Activated CD4-positive, CD25-positive, alpha-beta regulatory T cell treated with anti-CD3 and anti-CD28 coated beads, Interleukin-2, amount 50 U/mL, for 24 hours (primary cell): ENCODE data around the gene PRKCD.

Experiments
- ATAC-seq, 2 donors: fragments of 150-1000 bp; cut with Tn5 transposase; one replicate each; pipeline ENCODE4 v1.10.0; 2021; ENCODE audit warnings: mild to moderate bottlenecking in 1 of 2, moderate library complexity in 1 of 2

The PRKCD gene

DNA sequence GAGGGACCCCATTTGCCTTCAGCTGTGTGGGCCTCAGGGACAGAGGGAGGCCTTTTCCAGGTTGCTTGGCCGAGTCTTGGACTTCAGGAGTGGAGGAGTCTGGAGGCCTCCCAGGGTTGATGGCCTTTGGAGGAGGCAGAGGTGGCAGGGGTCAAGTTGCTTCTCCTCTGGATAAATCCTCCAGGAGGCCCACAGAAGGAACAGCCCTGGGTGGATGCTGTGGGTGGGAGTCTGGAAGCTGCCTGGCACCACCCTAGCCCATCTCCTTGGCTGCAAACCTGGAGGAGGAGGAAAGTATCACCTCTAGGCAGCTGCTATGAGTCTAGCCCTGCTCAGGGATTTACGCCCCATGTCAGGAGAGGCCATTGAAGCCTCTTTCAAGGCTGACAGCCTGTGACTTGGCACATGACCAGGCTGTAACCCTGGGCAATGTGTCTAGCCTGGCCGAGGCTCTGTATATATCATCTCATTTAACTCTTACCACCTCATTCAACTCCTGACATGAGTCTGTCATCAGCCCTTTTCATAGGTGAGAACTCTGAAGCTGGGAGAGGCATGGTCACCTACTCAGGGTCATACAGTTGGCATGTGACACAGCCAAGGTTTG lies 2.9 kb upstream of the PRKCD start:
- no peak for ATAC-seq

DNA sequence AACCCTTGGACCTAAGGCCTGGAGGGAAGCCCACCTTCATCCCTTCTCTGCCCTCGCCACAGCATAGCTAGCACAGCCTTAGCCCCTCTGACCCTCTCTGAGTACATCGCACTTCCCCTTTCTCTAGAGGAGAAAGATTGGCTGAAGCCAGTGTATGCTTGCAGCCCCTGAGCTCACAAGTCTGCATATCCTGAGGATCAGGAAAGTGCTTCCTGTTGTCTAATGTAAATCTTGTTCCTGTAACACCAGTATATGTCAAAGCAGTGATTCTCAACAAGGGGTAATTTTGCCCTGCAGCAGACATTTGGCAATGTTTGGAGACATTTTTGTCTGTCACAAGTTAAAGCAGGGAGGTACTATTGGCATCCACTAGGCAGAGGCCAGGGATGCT lies 2.2 kb upstream of the PRKCD start:
- no peak for ATAC-seq

DNA sequence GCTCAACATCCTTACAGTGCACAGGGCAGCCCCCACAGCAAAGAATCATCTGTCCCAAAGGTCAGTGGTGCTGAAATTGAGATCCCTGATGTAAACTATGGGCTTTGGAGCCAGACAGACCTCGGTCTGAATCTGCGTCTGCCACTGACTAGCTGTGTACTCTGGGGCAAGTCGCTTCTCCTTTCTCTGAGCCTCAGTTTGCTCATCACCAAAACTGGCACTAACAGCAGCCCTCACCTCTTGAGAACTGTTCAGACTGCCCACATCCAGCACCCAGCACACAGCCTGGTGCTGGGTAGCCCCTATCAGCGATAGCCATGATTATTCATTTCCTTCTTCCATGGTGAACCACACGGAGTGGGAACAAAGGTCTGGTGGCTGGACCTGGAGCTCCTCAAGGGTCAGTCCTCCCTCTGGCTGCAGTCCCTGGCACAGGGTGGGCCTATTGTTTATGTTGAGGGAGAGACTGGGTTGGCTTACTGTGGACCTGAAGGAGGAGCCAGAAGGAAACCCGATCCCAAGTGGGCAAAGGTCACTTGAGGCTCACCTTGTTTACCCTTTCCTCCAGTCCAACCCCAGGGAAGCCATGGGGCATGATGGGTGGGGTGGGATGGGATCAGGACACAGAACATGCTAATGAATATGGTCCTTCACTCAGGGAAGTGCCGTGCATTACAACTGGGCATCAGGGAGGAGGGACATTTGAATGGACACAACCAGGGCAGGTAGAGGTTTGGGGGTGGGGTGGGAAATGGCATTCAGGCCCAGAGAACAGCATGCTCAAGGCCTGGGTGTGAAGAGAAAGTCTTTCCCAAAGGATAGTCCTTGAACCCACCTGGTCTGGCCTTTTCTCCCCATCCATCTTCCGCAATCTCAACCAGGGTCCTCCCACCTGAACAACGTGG lies 1.6 kb upstream of the PRKCD start:
- no peak for ATAC-seq

DNA sequence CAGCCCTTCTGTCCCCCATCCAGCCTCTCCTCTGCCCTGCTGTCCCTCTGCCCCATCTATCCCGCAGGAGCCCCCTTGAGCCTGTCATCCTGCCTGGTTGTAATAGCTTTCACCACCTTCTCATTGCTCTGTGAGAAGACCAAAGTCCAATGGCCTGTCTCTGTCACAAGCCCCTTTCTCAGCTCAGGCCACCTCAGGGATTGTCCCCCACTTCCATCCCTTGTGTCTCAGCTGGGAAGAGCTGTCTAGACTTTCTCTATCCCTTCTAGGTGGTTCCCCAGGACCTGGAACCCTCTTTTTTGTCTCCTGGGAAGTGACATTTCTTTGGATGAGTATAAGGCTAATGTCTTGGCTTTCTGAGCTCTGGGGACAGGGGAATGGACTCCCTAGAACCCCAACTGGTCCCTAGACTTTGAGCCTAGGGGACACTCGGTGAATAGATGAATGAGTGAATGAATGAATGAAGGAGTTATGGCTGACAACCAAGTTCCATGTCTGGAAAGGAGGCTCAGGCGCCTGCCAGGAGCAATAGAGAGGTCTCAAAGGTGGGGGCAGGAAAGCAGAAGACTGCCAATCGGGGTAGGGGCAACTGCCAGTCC lies 849 bp upstream of the PRKCD start:
- ATAC-seq = no peak

DNA sequence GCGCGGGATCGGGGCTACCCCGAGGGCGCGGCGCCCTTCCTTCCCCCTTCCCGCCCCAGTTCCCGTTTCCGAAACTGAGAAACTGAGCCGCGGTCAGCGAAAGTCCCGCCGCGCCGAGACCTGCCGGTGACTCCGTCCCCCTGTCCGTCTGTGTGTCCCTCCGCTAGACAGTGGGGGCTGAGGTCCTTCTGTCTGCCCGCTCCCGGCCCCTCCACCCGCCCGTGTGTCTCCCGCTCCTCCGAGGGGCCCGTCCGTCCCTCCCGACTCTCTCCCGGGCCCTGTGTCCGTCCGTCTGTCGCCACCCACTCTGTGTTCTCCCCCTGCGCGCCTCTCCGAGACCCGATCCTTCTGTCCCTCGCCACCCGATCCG lies 426 bp downstream of the PRKCD start:
- ATAC-seq = no peak

DNA sequence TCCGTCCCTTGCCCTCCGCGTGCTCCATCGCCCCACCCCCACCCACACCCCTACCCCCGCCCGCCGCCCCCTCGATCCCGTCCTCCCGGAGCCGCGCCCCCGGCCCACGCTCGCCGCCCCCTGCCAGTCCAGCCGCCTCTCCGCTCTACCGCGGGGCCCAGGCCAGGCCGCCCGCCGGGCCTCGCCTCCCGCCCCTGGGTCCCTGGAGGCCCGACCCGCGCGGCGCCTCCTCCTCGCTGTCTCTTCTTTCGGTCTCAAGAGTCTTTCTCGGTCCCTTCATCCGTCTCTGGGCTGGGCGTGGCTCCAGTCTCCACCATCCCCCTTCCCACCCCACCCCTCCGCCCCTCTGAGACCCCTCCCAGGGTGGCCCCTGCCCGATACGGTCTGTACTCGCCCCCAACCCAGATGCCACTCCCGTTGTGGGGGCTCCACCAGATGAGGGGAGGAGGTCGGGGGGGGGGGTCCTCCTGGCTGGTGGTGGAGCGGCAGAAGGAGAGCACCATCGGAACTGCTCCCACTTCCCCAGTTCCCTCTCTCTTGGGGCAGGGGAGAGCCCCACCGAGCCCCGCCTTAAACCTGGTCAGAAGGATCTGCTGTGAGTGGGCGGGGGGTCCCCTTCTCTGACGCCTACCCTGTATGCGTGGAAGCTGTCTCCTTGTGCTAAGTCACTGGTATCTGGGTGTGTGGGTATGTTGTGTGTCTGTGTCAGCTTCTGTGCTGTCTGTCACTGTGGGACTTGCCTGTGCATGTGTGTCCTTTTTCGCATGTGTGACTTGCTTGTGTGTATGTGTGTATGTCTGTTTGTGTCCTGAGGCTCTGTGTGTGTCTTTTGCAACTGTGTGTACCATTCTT lies 1.0 kb downstream of the PRKCD start:
- ATAC-seq = peak; percentile 39 to 44

DNA sequence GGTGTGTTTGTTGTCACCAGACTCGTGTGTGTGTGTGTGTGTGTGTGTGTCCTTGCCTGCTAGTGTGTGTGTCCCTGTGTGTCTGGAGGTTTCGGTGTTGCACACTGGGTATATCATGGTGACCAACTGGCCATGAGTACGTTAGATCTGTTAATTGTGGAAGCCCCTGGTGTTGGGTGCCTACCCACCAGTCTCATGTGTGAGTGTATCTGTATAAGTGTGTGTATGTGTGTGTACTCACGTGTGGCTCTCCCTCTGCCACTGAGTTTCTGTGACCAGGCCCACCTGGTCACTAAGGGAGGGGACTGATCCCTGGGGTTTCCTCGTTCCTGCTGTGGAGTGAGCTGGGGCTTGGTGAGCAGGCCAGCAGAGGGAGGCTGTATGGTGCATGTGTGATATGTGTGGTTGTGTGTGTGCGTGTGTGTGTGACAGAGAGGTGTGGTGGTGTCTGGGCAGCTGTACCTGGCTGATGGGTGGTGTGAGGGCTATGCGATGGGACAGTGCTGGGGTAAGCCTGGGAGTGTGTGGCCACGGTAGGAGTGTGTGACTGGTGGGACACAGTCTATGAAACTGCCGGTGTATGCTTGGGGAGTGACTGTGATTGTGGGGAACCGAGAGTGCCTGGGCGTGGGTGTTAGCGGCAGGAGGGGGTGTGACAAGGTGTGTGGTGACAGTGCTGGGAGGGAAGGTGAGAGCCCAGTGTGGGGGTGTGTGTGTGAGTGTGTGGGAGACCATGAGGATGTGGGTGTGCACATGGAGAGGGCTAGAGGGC lies 1.8 kb downstream of the PRKCD start:
- peak; percentile 31 to 37 for ATAC-seq

DNA sequence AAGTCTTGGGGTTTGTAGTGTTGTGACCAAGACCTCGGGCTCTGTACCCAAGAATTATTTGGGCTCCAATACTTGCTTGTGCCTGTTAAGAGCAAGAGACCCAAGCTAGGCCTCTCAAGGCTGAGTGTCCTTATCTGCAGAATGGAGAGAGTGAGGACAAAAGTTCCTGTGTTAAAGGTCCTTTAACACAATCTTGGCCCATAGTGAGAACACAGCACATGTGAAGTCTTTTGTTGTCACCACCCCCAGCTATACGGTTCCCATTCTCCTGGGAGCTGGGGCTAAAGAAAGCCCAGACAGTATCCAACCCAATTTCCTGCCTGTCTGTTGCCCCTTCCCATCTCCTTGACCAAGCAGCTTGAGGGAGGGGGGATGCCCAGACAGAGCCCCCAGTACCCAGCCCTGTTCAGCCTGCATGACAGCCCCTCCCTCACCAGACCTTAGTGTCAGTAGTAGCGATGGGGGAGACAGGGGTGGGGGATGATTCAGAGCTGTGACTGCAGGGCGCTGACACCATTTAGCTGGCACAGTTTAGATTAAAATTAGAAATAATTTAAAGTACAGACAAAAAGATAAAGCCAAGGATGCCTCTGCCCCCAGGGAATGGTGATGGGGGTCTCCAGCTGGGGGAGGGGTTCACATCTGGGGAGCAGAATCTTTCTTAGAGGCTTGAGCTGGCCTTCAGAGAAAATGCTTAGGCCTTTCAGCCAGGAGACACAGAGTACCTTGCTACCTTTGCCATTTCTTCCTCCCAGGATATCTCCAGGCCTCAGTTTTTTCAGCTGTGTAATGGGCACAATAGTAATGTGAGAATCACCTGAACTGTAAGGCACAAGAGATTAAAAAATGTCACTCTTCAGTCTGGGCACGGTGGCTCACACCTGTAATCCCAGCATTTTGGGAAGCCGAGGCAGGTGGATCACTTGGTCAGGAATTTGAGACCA lies 2.7 kb downstream of the PRKCD start:
- no peak for ATAC-seq

DNA sequence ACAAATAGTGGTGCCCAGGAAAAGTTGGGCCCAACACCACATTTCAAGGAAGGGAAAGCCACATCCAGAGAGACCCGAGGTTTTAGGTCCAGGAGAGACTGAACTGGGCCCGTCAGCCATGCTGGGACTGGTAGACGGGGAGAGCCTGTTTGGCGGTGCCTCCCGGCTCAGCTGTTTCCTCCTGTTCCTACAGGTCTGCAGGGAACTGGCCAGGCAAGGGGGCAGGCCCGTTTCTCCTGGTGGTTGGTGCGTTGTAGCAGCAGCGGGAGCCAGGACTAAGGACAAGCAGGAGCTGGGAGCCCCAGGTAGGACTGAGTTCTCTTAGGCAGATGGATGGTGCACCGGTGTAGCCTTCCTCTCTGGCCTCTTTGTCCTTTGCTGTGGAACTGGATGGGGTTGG lies 3.9 kb downstream of the PRKCD start:
- ATAC-seq = no peak

DNA sequence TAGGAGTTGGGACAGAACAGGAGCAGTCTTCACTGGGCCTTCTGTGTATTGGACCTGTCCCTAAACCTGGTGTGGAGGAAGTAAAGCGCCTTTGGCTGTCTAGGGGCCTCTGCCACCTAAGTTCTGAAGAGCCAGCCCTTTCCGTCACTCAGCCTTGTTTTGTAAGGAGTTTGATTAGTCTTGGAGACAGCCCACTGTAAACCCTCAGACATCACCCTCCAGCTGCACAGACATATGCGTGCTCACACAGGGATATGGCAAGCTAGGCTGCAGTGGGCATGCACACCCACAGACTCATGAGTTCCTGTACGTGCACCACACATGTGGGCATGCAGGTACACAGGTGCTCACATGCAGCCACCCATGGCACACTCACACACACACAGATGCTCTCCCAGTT lies 5.2 kb downstream of the PRKCD start:
- ATAC-seq = no peak

DNA sequence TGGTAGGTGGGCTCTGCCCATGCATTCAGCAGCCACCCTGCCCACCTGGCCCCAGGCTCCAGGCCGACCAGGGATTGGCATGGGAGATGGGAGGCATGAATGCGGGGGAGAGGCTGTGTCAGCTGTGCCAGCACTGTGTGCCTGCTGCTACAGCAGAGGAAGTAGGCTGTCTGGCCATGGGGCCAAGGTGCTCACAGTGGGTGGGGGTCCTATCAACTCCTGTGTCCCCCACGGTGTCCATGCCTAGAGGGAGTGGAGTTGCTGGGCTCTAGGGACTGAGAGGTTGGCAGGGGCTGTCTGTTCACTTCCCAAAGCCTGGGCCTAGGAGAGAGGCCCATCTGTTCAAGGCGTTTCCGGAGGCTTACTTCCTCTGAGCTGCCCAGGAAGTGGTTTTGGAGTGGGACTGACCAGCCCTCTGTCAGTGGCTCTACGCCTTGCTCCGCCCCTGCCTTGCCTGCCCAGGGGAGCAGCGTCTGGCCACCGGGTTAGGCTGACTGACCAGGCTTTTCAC lies 5.8 kb downstream of the PRKCD start:
- ATAC-seq = no peak

DNA sequence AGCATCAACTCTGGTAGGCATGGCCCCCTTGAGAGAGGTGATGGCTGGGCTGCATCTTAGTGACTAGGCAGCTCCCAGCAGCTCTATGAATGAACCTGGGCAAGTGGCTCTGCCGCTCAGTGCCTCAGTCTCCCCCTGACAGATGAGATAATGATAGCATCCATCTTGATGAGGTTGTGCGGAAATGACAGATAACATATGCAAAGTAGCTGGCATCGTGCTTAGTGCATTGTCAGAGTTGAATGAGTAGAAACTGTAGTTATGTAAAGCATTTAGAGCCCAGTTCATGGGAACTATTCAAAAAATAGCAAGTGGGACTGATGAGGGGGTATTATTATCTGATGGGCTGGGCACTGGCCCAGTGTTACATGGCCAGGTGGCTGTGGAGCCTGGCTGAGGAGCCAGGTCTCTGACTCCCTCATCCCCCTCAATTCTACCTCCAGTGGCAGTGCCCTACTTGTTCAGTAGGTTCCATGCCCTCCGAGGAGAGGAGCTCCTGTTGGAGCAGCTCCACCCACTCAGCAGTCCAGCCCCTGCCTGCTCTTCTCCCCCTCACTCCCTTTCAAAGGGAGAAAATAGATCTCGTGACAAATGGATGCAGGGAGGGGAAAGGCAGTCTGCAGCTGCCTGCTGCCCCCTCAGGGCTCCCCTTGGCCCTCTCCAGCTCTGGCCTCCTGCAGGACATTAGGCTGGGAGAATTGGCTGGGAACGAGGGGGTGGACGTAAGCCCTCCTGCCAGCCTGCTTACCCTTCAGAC lies 6.6 kb downstream of the PRKCD start:
- no peak for ATAC-seq

DNA sequence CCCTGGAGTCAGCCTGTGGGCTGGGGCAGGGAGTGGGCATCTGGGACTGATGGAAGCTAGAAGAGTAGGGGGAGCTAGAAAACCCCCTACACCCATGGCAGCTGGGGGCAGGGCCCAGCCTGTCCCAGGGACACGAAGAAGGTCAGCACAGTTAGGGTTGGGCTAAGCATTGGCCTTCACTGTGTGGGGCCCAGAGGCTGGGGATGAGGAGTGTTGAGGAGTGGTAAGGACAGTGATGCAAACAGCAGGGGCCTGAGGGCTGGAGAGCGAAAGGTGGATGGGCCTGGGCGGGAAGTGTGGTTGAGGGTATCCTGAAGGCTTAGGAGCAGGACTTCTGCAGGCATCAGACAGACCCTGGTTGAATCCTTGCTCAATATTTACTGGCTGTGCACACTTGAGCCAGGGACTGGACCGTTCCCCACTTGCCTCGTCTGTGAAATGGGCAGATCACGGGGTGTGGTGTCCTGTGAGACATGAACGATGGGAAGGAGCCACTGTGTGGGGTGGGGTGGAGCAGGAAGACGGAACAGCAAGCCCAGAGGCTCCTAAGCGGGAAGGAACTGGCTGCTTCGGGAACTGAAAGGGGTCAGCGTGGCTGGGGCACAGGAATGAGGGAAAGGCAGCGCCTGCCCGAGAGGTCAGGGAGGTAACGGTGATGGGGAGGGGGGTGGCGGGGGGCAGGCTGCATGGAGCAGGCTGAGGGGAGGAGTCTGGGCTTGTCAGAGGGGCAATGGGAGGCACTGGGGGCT lies 7.3 kb downstream of the PRKCD start:
- ATAC-seq = no peak

DNA sequence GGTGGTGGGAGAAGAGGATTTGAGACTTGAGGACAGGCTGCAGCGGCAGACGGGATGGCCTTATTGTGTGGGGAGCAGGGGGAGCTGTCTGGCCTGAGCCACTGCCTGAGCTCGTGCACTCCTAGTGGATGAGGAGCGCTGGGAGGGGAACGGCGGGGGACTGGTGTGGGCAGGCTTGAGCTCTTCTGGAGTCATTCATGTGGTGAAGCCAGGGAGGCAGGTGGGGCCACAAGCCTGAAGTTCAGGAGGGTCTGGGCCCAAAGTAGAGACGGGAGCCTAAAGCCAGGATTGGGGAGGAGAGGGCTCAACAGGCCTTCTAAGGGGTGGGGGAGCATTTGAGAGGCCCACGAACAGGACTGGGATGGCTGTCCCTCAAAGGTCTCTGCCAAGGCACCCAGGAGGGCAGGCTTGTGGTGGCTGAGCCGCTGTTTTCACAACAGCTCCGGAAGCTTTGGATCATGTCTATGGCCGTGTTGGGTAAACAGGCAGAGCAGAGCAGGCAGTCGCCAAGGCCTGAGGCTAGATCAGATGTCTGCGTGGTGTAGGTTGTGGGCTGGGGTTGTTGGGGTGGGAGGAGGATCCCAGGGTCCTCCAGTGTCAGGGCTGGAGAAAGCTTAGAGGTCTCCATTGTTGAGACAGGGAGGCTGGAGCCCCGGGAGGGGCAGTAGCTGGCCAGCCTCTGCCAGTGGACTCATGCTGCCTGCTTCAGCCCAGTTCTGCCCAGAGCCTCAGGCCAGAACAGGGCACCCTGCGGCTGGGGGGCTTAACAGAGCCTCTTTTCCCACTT lies 8.2 kb downstream of the PRKCD start:
- ATAC-seq = no peak

DNA sequence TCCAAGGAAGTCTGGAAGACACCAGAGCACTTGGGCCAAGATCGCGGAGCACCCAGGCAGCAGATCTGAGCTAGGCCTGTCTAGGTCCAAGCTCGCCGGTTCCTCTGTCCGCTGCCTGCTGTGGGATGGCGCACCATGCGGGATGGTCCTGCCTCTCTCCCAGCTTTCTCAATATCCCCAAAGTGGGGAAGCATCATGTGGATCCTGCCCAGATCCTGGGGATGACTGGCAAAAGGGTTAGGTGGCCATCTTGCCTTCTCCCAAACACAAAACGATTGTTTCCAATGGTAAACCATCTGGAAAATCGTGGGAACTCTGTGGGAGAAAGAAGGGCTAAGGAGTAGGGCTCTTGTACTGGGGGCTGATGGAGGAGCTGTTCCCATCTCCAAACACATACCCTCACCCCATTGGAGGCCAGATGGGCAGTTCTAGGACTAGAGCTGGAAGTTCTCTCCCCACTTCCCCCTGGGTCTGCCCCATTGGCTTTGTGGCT lies 8.9 kb downstream of the PRKCD start:
- ATAC-seq = no peak

DNA sequence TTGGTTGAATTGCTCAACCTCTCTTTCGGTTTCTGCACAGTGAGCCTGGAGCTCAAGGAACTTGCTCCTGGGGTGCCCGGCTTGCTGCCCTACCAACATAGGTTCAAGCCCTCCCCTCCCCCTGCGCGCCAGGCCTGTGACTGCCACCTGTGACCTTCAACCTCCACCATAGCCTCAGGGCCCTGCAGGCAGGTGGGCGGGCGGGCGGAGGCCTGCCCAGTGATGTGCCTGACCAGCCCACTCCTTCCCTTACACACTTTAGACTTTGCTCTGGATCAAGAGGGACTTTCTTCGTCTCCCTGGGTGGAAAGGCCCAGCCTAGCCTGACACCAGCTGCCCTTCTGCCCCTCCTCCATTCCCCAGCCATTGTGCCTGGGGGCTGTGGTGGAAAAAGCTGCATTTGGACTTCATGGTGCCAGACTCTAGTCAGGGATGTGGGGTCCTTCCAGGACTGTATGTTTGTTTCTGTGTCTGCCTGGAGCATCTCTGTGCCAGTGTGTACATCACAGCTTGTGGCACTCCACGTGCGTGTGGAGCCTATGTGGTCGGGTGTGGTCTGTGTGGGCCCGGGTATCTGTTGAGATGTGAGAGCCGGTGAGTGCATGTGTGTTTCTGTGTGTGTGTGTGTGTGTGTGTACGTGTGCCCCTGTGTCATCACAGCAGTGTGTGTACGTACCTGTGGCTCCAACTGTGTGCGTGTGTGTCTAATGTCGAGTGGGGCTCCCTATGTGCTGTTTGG lies 9.5 kb downstream of the PRKCD start:
- peak; percentile 39 to 61 for ATAC-seq

DNA sequence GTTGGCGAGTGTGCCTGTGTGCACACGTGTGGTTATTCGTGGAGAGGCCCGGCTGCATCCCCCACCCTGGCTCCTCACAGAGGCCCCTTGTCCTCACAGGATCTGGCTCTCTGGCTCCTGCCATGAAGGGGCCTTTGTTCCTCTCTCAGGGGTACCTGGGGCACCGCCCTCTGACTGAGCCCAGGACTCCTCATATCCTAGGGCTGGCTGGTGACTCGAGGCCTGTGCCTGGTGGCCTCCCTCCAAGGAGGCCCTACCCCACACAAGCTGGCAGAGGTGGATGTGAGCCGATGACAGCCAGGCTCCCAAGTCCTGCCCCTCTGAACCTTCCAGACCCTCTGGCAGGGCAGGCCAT lies 10.0 kb downstream of the PRKCD start:
- ATAC-seq = no peak
